ENCODE results near the gene GRAMD4.
"Not testable (repeated sequence)": the region's sequence is repeated elsewhere in the genome, so short reads cannot be mapped to it uniquely, and the experiment has no call there.

The GRAMD4 gene

DNA sequence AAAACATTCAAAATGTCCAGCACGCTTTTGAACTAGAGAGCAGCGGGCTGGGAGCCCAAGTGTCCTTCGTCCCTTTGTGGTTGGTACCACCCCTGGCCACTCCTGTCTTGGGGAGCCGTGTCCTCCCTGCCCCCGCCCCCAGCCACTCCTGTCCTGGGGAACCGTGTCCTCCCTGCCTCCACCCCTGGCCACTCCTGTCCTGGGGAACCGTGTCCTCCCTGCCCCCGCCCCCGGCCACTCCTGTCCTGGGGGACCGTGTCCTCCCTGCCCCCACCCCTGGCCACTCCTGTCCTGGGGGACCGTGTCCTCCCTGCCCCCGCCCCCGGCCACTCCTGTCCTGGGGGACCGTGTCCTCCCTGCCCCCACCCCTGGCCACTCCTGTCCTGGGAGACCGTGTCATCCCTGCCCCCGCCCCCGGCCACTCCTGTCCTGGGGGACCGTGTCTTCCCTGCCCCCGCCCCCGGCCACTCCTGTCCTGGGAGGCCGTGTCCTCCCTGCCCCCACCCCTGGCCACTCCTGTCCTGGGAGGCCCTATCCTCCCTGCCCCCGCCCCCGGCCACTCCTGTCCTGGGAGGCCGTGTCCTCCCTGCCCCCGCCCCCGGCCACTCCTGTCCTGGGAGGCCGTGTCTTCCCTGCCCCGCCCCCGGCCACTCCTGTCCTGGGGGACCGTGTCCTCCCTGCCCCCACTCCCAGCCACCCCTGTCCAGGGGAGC is 14.9 kb downstream of the GRAMD4 start:
- DNase-seq (ENCODE audit: insufficient read length, low spot score); FAIRE-seq: not testable (repeated sequence)

DNA sequence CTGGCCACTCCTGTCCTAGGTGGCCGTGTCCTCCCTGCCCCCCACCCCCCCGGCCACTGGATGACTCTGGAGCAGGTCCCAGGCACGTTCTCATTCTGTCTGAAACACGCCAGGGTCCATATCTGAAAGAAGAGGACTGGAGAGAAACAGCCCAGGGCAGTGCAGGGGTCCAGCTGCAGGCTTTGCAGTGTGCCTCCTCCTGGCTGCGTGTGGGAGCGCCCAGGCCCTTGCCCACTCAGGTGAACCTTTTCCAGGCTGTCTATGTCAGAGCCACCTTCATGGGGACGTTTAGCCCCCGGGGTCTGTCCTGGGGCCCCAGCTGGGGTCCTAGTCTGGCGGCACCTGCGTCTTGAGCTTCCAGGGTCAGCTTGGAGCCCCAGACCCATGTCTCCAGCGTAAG is 15.6 kb downstream of the GRAMD4 start:
- FAIRE-seq (no peak), DNase-seq (ENCODE audit: insufficient read length, low spot score) (no peak)

DNA sequence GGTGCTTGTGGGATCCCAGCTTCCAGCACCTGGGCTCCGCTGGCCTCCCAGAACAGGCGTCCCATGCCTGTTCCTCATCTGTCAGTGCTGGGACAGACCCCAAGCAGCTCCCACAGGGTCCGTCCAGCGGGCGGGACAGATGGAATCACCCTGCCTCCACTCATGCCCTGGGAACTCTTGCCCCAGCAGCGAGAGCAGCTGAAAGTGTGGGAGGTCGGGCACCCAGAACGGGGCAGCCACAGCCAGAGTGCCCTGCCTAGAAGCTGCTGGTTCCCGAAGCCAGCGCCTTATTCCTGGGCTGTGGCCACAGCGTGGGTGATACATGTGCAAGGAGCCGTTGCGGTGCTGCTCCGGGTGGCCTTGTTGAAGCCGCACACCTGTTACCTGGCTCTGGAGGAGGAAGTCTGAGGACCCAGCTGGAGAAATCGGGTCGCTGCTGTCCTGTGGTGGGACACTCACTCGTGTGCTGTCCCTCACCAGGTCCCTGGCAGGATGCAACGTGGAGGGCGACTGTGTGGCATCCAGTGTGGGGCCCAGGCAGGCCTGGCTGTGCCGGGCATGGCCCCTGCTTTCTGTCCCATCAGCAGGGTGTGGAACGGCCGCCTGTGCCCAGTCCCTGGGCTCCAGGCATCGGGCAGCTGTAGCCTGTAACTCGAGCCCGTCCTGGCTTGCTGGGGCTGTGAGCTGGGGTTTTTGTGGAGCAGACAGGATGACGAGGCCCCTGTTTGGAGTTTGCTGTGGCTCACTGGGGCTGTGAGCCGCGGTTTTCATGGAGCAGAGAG is 16.2 kb downstream of the GRAMD4 start:
- no peak for DNase-seq (ENCODE audit: insufficient read length, low spot score)
- no peak for FAIRE-seq

DNA sequence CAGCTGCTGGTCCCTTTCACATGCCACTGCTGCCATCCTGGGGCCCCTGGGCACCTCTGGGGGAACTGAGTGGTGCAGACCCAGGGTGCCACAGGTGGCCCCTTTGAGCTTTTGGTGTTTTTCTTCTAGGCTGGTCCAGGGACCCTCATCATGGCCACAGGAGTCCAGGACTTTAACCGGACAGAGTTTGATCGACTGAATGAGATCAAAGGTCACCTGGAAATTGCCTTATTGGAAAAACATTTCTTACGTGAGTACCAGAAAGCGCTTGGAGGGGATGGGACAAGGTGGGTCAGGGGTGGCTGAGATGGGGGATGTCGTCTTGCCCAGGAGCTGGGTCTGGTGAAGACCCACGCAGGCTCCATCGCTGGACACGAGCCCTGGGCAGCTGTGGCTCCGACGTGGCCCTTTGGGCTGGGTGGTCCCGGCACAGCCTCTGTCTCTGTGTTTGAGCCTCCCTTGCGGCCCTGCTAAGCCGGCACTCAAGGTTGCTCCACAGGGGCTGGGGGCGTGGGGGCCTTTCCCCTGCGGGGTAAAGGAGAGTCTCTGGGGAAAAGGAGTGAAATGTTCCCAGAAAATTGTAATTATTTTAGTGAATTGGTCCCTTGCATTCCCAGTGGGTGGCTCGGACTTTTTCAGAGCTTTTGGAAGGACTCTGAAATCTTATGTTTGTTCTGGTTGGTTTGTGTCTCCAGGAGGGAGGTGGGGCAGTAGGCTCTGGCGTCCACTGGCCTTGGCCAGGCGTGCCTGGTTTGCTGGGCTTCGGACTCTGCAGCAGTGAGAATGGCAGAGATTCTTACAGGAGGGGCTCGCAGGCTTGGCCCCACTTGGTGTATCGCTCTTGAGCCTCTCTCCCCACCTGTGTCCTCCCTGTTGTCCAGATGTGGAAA is 17.8 kb downstream of the GRAMD4 start:
- FAIRE-seq (no peak), DNase-seq (ENCODE audit: insufficient read length, low spot score) (no peak)

DNA sequence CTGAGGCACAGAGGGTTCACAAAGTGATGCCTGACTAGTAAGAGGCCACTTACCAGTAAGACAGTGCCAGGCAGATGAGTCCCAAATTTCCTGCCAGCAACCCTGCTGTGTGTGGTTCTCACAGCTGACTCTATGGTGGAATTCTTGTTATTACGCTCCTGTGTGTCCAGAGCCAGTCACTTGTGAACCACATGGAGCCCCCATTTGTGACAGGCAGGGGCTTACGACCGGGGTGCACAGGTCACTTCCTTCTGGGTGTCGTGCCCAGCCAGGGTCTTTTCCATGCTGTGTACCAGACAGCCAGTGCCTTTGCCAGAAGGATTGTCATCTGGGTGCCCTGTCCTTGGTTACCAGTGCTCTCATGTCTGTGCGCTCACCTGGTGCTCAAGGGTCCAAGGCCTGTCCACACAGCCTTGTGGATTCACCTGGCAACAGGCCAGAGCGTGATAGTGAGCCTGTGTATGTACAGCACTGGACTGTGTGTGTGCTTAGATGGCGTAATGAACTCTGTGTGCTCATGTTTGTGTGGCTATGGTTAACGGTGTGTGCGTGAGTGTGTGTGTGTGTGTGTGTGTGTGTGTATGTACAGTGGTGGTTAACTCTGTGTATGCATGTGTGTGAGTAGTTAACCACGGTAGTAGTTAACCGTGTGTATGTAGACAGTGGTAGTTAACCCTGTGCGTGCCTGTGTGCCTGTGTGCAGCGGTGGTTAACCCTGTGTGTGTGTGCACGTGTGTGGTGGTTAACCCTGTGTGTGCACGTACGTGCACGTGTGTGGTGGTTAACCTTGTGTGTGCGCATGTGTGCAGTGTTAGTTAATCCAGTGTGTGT is 18.6 kb downstream of the GRAMD4 start:
- no peak for DNase-seq (ENCODE audit: insufficient read length, low spot score)
- FAIRE-seq, result peak; percentile 86

DNA sequence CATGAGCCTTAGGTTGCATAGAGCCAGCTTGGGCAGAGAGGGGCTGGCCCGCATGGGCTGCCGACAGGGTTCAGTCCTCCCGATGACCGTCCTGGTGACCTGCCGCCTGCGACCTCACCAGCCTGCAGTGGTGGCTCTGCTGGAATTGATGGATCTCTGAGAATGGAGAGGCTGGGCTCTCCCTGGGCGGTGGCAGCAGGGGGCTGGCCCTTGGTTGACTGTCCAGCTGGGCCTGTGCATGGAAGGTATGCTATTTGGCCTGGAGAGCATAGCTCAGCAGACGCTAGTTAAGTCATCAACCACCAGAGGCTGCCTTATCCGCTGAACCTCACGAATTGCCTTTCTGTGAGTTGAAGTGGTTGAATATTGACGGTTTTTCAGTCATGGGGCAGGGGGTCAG is 19.7 kb downstream of the GRAMD4 start:
- FAIRE-seq (no peak), DNase-seq (ENCODE audit: insufficient read length, low spot score) (no peak)

DNA sequence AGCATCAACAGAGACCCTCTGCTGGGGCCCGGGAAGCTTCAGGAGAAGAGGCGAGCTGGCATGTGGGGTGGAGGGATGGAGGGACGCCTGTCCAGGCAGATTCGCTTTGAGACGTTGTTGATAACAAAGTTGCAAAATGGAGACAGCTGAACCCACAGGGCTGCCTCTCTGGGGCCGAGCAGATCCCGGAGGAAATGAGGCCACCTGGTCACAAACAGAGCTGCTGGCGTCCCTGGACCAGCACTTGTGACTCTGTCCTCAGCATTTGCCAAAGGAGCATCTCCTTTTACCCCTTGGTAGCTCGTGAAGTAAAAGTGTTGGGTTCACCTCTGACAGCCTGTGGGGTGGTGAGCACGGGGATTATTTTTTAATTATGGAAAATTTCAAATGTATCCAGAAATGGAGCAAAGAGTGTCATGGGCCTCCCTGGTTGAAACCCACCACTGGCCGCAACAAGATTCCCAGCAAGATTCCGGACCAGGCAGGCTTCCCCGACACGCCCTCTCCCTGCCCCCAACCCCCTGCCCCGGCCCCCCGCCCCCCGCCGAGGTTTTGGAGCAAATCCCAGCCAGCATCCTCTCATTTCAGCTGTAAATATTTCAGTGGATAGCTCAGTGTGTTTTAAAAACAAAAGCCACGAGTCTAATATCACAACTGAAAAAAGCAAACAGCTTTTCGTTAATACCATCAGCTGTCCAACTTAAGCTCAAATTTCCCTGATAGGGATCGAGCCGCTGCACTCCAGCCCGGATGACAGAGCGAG is 20.3 kb downstream of the GRAMD4 start:
- no peak for FAIRE-seq
- DNase-seq (ENCODE audit: insufficient read length, low spot score), result no peak

DNA sequence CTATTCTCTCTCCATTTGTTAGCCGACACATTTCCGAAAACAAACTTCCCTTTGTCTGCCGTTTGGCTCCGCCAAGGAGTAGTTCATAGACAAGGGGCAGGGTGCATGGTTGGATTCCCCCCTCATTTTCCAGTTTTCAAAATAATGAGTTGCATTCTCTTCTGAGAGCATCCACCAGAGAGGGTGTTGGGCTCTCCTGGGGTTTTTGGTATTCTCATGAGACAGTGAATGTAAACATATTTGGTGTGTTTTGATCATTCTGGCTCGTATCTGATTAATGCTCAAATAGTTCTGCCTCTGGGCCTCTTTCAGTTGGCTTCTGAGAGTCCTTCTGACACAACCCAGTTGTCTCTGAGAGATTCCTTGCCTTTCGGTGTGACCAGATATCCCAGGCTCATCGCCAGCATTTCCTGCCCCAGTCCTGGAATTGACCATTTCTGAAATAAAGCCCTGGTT is 21.7 kb downstream of the GRAMD4 start:
- DNase-seq (ENCODE audit: insufficient read length, low spot score) (no peak), FAIRE-seq (no peak)

DNA sequence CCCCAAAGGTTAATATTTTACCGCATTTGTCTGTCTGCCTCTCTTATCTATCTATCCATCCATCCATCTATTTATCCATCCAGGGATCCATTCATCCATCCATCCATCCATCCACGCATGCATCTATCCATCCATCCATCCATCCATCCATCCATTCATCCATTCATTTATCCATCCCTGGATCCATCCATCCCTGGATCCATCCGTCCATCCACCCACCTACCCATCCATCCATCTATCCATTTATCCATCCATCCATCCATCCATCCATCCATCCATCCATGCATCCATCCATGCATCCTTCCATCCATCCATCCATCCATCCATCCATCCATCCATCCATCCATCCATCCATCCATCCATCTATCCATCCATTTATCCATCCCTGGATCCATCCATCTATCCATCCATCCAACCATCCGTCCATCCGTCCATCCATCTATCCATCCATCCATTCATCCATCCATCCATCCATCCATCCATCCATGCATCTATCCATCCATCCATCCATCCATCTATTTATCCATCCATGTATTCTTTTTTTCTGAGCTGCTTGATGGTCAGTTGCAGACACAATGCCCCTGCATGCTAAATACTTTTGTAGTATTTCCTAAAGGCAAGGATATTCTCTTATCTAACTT is 22.8 kb downstream of the GRAMD4 start:
- not testable (repeated sequence) for FAIRE-seq; DNase-seq (ENCODE audit: insufficient read length, low spot score)

DNA sequence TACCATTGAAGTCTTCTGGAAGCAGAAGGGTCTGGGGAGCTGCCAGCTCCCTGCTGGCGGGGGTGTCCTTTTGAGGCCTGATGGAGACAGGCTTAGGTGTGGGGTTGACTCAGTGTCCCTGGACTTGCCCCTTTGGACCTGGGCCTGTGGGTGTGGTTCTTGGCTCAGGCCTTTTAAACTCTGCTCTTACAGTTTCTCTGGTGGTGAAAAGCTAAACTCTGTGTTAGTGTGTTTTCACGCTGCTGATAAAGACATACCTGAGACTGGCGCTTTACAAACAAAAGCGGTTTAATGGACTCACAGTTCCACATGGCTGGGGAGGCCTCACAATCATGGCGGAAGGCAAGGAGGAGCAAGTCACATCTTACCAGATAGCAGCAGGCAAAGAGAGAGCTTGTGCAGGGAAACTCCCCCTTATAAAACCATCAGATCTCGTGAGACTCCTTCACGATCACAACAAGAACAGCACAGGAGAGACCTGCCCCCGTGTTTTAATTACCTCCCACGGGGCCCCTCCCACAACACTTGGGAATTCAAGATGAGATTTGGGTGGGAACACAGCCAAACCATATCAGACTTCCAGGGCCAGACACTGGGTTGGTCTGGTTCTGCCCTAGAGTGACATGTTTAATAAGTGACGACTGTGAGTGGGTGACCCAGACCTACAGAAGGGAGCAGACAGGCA is 26.5 kb downstream of the GRAMD4 start:
- no peak for DNase-seq (ENCODE audit: insufficient read length, low spot score)
- no peak for FAIRE-seq

DNA sequence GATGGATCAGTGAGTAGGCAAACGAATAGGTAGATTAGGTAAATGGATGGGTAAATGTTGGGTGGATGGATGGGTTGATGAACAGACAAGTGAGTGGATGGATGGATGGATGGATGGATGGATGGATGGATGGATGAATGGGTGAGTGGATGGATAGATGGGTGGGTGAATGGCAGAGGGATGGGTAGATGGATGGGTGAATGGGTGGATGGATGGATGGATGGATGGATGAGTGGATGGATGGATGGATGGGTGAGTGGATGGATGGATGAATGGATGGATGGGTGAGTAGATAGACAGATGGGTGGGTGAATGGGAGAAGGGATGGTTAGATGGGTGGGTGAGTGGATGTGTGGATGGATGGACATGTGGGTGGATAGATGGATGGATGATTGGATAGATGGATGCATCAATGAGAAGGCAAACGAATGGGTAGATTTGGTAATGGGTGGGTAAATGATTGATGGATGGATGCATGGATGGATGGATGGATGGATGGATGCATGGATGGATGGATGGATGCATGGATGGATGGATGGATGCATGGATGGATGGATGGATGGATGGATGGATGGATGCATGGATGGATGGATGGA is 28.1 kb downstream of the GRAMD4 start:
- FAIRE-seq, result peak; percentile 40
- DNase-seq (ENCODE audit: insufficient read length, low spot score), result not testable (repeated sequence)

DNA sequence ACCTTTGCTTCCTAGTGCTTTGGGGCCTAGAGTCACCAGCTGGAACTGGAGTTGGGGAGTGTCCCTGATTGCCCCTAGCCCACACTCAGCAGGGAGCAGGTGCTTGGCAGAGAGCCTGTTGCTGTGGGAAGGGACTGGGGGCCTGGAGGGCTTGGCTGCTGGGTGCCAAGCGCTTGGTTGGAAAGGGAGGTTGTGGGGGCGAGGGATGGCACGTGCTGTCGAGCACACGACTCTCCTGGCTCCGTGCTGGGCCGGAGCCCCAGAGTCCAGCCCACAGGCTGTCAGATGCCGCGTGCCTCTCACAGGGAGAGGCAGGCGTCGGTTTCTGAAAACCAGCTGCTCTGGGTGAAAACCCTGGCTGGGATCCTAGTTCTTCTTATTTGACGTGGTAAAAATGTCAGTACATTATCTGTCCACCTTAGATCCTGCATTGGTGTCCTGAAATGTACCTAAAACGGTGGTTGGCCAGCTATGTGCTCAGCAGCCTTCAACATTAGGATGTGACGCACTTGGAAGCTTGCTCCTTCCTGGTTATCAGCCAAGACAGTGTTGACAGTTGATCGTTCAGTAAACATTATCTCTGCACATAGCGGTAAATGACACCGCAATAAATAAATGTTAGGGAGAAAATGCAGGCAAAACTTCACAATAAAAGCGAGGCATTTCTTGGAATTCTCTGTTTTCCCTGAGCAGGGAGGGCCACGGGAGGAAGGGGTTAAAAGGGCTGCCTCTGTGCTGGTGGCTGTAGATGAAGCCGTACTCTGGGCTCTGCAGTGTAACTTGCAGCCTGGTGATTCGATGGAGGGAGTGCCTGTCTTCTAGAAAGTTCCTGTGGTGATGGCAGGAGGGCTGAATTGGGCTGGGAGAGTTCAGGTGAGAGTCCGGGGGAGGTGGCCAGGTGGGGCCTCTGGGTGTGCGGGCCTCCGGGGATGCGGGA is 29.2 kb downstream of the GRAMD4 start:
- DNase-seq (ENCODE audit: insufficient read length, low spot score) (no peak), FAIRE-seq (no peak)

DNA sequence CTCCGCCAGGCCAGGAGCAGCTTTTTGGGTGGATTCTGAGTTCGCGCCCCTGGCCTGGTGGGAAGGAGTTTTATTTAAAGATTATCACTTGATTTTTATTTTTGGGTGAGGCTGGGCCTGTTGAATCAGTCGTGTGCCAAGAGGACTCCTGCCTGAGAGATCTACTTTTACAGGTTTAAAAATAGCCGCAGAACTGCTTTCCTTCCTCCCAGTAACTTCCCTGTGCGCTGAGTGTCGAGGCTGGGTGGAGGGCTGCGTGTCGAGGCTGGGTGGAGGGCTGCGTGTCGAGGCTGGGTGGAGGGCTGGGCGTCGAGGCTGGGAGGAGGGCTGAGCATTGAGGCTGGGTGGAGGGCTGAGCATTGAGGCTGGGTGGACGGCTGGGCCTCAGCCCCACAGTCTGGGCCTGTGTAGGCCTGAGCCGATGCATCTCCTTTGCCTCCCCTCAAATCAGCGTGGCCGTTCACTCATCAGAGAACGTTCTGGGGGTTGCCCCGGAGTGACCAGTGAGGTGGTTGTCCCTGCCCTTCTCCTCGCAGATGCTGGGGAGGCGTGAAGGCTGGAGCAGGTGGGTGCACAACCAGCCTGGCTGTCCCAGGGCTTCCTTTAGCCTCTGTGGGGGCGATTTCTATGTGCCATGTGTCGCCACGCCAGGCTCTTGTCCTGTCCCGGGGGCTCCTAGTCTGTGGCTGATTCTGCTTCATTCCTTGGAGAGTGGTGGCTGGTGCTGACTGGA is 30.1 kb downstream of the GRAMD4 start:
- no peak for FAIRE-seq
- DNase-seq (ENCODE audit: insufficient read length, low spot score), result no peak

DNA sequence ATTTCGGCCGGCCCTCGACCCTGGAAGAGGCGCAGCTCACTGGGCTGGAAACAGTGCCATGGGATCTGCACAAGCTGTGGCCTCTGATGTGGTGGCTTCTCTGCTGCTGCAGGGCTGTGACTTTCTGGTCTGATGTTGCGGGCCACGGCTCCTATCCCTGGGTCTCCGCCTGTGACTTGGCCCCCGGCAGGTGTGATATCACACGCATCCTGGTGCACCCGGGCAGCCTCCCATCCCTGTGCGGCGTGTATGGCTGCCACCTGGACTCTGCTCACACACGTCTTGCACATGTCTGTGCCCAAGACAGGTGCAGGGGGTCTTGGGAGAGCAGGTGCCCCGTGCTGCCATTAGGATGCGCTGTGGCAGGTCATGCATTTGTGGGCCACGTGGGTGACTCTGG is 31.1 kb downstream of the GRAMD4 start:
- DNase-seq (ENCODE audit: insufficient read length, low spot score) (no peak), FAIRE-seq (no peak)

DNA sequence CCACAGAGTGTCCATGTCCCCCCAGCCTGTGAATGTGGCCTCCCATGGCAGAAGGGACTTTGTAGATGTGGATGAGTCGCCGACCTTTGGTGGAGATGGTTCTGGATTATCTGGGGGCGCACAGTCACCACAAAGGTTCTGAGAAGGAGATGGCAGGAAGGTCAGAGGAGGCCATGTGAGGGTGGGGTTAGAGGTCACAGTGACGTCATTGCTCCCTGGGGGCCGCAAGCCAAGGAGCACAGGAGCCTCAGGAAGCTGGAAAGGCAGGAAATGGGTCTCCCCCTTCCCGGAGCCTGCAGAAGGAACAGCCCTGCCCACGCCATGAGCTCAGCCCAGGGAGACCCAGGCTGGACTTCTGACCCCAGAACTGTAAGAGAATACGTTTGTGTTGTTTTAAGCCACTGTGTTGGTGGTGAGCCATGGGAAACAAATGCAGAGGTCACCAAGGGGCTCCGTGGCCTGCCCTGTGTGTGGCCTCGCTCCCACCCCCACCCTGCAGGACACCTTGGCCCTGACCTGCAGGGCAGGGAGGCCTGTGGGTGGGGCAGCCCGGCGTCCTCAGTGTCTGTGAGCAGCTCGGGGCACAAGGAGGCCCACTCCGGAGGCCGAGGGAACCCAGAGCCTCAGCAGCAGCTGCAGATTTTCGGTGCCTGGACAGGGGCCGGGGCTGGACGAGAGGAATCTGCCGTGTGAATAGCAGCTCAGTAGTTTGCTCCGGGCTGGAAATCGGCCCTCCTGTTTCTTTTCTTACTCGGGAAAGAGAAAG is 32.1 kb downstream of the GRAMD4 start:
- DNase-seq (ENCODE audit: insufficient read length, low spot score), result peak; percentile 26
- no peak for FAIRE-seq
